Activated B cell treated with CpG ODN at 0.5 μM for 24 hours (primary cell): Measurements from ENCODE around the gene USP51. TPM values are rescaled to one million over a fixed set of nuclear protein-coding genes. Genes with fewer than 3 reads are reported as not detected.
"Not testable (repeated sequence)": the region's sequence is repeated elsewhere in the genome, so short reads cannot be mapped to it uniquely, and the experiment has no call there.

ENCODE experiments used
- ATAC-seq: fragments of 200-7000 bp; cut with Tn5 transposase; one replicate; pipeline ENCODE4 v1.10.0; 2021; ENCODE audit warnings: low read depth, mild to moderate bottlenecking, moderate library complexity
- CTCF ChIA-PET: fragments of 350-600 bp; sonication (Branson Sonifier 250); formaldehyde crosslinking; loops from one replicate; lab custom pipeline; 2021; ENCODE audit warnings: antibody characterized with exemption; lab: Charles Lee
- POLR2A ChIA-PET: fragments of 350-600 bp; sonication (Branson Sonifier 250); formaldehyde crosslinking; loops from one replicate; lab custom pipeline; 2021; ENCODE audit warnings: antibody characterized with exemption; lab: Charles Lee
- DNase-seq: peaks from one replicate; pipeline ENCODE4 v3.0.0; 2022
- H3K27ac Mint-ChIP-seq: one replicate; pipeline ENCODE4 v1.8.0; 2020; ENCODE audit warnings: mixed read lengths
- H3K27me3 Mint-ChIP-seq: one replicate; pipeline ENCODE4 v1.8.0; 2021; ENCODE audit warnings: mixed read lengths
- H3K36me3 Mint-ChIP-seq: one replicate; pipeline ENCODE4 v1.8.0; 2021; ENCODE audit warnings: low read depth, mixed read lengths
- H3K4me1 Mint-ChIP-seq: one replicate; pipeline ENCODE4 v1.8.0; 2021; ENCODE audit warnings: mixed read lengths
- H3K4me3 Mint-ChIP-seq: one replicate; pipeline ENCODE4 v1.8.0; 2020; ENCODE audit warnings: mild to moderate bottlenecking, mixed read lengths
- H3K9me3 Mint-ChIP-seq: one replicate; pipeline ENCODE4 v1.8.0; 2020; ENCODE audit warnings: mixed read lengths
- CTCF ChIP-seq: fragments of 200-600 bp; IDR thresholded peaks from one replicate; pipeline ENCODE4 v1.8.0; 2022; ENCODE audit warnings: antibody characterized with exemption, mild to moderate bottlenecking
- intact Hi-C: fragments of 100-400 bp; cut with micrococcal nuclease; formaldehyde crosslinking; loops from one replicate; pipeline ENCODE4 v1.15.1; 2024
- total RNA-seq: library from RNA; stranded (reverse); gene quantifications from 2 replicates; pipeline ENCODE4 v1.2.3, GENCODE V29; 2022

Gene USP51
- total RNA-seq, 1 donor from 2014 or later = 2.4 TPM

DNA sequence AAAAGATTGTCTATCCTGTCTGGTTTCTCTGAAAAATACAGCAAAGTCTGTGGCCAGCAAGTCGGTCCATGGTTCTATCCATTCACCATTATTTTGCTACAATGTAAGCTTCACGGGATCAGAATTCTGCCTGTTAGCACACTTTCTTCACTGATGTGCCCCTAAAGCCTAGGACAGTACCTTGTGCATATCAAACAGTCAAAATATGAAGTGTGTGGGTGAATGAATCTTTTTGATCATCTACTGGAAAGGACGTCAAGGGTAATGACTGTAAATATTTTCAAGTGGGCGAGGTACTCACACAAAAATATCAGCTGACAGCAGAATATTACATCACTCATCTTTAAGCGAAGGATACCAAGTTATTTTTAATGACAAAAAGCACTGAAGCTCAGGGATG lies 24.5 kb downstream of the USP51 start:
- H3K36me3 Mint-ChIP-seq, ATAC-seq, H3K9me3 Mint-ChIP-seq, H3K27me3 Mint-ChIP-seq, H3K4me1 Mint-ChIP-seq, POLR2A ChIA-PET, CTCF ChIA-PET, intact Hi-C loops, H3K27ac Mint-ChIP-seq, DNase-seq, H3K4me3 Mint-ChIP-seq: not testable (repeated sequence)

GRCh38 chrX:55464050-55464449 lies 25.6 kb downstream of the USP51 start:
- H3K4me1 Mint-ChIP-seq, intact Hi-C loops, H3K36me3 Mint-ChIP-seq, CTCF ChIA-PET, H3K27ac Mint-ChIP-seq, H3K27me3 Mint-ChIP-seq, POLR2A ChIA-PET, H3K9me3 Mint-ChIP-seq, ATAC-seq, DNase-seq, H3K4me3 Mint-ChIP-seq: not testable (repeated sequence)

DNA sequence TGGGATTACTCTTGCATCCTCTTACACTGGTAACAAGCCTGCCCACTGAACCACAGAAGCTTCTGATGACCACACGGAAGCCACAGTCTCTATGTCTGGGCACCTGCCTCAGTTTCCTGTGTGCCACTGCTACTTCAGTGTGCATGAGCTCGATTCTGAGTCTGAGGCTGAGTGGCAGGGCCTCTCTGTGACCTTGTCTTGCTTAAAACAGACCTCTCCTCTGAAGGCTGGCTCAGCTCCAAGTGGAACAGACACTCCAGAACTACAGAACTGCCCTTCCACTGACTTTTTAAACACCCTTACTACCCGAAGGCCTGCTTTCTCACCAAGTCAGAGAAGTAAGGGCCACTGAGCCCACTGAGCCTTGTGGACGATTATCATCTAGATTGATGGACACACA lies 29.7 kb downstream of the USP51 start:
- H3K27ac Mint-ChIP-seq, ATAC-seq, CTCF ChIA-PET, H3K27me3 Mint-ChIP-seq, H3K4me1 Mint-ChIP-seq, H3K36me3 Mint-ChIP-seq, H3K4me3 Mint-ChIP-seq, H3K9me3 Mint-ChIP-seq, intact Hi-C loops, POLR2A ChIA-PET, DNase-seq: not testable (repeated sequence)

DNA sequence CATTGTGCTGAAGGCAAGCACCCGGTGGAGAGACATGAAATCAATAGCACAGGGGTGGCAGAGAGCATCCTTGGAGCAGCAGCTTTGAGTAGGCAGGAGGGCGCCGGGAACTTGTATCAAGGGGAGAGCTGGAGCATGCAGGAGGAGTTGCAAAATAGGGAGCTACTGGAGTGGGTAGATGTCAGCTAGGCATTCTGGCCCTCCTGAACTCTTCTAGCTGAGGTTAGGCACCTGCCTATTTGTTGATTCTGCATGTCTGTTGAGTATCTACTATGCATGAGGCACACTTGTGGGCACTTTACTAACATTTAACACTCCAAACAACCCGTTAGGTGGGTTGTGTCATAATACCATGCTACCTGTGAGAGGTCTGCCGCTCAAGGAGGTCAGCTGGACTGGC lies 30.2 kb downstream of the USP51 start:
- H3K27me3 Mint-ChIP-seq, H3K4me1 Mint-ChIP-seq, DNase-seq, POLR2A ChIA-PET, H3K4me3 Mint-ChIP-seq, H3K9me3 Mint-ChIP-seq, H3K36me3 Mint-ChIP-seq, ATAC-seq, intact Hi-C loops, H3K27ac Mint-ChIP-seq, CTCF ChIA-PET: not testable (repeated sequence)

DNA sequence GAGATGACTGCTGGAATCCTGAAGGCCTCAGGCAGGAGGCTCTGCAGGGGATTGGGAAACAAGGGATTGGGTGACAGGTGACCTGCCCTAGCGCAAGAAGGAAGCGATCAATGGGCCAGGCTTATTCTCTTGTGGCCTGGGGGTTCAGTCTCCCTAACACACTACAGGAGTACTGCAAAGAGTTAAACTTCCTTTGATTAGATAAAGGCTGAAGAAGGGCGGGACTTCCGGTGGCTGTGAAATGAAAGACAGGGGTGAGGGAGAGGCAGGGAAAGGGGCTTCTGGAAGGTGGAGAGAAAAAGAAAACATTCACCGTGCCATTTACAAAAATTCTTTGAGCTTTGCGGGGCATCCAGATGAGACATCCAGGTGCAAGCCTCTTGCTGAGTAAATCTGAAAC lies 33.9 kb downstream of the USP51 start:
- H3K4me3 Mint-ChIP-seq, CTCF ChIA-PET, H3K27ac Mint-ChIP-seq, H3K9me3 Mint-ChIP-seq, DNase-seq, intact Hi-C loops, H3K36me3 Mint-ChIP-seq, ATAC-seq, H3K27me3 Mint-ChIP-seq, POLR2A ChIA-PET: not testable (repeated sequence)
- peaks cover 13% of the 10 kb centered on the region for H3K4me1 Mint-ChIP-seq

DNA sequence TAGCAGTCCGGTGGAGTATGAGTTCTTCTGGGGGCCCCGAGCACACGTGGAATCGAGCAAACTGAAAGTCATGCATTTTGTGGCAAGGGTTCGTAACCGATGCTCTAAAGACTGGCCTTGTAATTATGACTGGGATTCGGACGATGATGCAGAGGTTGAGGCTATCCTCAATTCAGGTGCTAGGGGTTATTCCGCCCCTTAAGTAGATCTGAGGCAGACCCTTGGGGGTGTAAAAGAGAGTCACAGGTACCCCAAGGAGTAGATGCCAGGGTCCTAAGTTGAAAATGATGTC lies 36.9 kb downstream of the USP51 start:
- H3K4me3 Mint-ChIP-seq = peak overlapping the region; percentile 89
- ATAC-seq = no peak
- H3K4me1 Mint-ChIP-seq = peaks cover 13% of the 10 kb centered on the region
- peak overlapping the region; percentile 79 for H3K27ac Mint-ChIP-seq
- no peaks in the 10 kb centered on the region for H3K9me3 Mint-ChIP-seq
- no peaks in the 10 kb centered on the region for H3K36me3 Mint-ChIP-seq
- H3K27me3 Mint-ChIP-seq = no peaks in the 10 kb centered on the region
- no peak for DNase-seq
- intact Hi-C loops = no loop called here
- TF ChIP-seq CTCF = no peak
- ChIA-PET CTCF (interaction anchor here (1.4 kb wide), 1 partner anchor 36 kb away, joined by 10 read pairs; no protein-coding TSS in a partner anchor), POLR2A (interaction anchor here (0.7 to 1.5 kb wide), 5 partner anchors 36 to 1768 kb away, joined by 3 to 18 read pairs (median 3); partner anchors contain the start of gene USP51)

DNA sequence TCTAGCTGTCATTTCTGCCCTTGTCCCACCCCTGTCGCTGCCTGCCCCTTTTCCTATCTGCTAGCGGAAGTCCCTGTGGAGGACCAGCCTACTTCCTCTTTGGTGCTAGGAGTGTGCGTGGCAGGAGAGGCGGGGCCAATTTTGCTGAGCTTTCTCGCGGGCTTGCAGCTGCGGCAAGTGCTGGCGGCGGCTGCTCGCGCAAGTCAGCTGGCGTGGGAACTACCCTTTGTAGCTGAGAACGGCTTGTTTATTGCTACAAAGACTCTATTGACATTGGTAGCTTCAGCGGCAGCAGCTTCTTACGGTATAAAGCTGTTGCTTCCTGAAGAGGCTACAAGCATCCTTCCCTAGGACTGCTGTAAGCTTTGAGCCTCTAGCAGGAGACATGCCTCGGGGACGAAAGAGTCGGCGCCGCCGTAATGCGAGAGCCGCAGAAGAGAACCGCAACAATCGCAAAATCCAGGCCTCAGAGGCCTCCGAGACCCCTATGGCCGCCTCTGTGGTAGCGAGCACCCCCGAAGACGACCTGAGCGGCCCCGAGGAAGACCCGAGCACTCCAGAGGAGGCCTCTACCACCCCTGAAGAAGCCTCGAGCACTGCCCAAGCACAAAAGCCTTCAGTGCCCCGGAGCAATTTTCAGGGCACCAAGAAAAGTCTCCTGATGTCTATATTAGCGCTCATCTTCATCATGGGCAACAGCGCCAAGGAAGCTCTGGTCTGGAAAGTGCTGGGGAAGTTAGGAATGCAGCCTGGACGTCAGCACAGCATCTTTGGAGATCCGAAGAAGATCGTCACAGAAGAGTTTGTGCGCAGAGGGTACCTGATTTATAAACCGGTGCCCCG lies 37.4 kb downstream of the USP51 start, which contains the start of gene MAGEH1:
TSS of gene MAGEH1 (plus strand) at position 138 of the 843 bp plus-strand sequence. CDS start at position 386, 248 bp downstream.
- peaks cover 13% of the 10 kb centered on the region for H3K4me1 Mint-ChIP-seq
- peak within 1 kb of the TSS; percentile 89 for H3K4me3 Mint-ChIP-seq
- CTCF ChIA-PET = interaction anchor here (0.6 to 1.4 kb wide), 2 partner anchors 36 to 1270 kb away, joined by 3 to 10 read pairs; no protein-coding TSS in a partner anchor
- H3K36me3 Mint-ChIP-seq = no peaks in the 10 kb centered on the region
- POLR2A ChIA-PET = interaction anchor here (0.7 to 1.5 kb wide), 10 partner anchors 37 to 1768 kb away, joined by 3 to 18 read pairs (median 4); partner anchors contain the start of genes APEX2, RRAGB and USP51
- no peaks in the 10 kb centered on the region for H3K9me3 Mint-ChIP-seq
- H3K27me3 Mint-ChIP-seq = no peaks in the 10 kb centered on the region
- intact Hi-C loops = no loop called here
- peak; percentile 92 for ATAC-seq
- TF ChIP-seq CTCF = no peak
- H3K27ac Mint-ChIP-seq = peak within 1 kb of the TSS; percentile 79
- peak; percentile 58 for DNase-seq
